ENCODE results near the gene TAGLN3.

- TF ChIP-seq CTCF (conservative IDR thresholded peaks at IDR 0.05): no peak
- no peak for TF ChIP-seq ZFX (IDR thresholded peaks at IDR 0.05)
Measured at GRCh38 chr3:111965484-111965883, 33.2 kb upstream of the TAGLN3 start.
